Measurements from ENCODE around the gene PLAC1.

The PLAC1 gene

DNA sequence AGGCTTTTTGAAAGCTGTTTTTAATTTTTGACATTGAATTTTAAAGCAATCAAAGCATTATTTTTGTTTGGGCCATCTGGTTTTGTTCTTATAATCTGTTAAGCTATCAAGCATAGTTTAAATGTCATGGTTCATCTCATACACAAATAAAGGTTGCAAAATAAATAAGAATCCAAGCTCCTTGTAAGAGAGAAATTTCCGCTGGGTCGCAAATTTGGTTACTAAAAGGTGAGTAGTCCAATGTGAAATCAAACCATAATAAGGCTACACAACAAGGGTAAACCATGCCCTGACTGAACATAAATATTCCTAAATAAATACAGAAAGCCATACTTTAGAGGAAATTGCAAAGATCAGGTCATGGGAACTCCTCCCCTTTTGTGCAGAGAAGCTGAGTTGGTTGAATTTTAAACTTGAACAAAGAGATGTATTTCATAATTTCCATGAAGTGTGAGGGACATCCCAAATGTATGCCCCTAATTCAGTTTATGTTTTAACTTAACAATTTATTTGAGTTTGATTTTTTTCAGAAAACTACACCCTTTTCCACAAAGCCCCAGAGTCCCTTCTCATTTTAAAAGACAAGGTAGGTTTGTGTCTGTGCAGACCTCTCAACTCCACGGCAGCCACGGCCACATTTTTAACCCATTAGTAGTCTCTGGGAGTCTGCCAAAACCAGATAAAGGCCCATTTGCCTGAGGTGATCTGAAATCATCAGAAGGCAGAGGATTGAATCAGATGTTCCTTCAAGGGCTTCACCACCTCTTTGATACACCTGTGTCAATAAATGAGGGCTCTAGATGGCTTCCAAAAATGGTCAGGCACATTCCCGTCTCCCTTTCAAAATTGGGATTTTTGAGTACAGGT is 85.2 kb downstream of the PLAC1 start:
- DNase-seq, result no peak

DNA sequence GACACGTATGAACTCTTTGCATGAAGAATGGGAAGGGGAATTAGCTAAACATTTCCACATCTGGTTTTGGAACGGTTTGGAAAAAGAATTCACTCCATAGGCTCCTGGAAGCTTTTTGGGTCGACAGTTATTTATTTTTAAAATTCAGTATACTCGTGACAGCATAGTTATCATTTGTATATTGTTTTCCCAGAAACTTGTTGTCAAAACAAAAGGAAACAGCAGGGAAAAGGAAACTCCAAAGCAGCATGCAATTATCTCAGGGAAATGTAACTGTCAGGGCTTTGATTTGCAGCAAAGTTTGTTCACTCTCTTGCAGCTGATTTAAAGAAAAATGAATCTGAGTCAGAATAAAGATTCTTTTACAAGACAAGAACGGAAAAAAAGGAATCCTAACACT is 86.5 kb downstream of the PLAC1 start:
- DNase-seq, result no peak

DNA sequence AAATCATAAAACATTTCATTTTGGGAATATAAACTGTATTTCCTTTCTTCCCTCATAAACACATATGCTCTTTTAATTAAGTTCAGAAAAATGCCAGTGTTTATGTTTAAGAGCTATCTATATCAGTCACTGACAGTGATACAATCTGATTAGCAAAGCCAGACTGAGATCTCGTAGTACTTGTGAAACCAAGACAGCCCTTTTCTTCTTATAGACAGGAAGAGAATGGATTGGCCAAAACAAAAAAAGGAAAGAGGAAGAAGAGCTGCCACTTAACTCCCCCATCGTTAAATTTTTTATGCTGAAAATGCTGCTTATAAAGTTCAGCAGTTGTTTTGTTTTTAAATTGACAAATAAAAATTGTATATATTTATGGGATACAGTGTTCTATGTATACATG is 87.4 kb downstream of the PLAC1 start:
- no peak for DNase-seq

DNA sequence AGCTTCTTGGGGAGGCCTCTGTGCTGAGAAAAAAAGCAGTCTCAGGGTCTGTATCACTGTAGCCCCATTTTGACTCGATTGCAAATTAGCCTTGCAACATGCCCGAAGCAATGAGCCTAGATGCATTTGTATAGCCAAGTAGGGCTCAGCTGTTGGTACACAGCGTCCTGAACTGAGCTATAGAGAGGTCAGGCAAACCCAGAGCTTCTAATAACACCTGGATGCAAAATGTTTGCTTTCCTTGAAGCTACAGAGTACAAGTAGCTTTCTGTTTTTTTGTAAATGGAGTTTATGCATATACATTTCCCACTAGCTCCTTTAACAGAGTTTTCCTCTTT is 87.8 kb downstream of the PLAC1 start:
- DNase-seq, result peak; percentile 18

DNA sequence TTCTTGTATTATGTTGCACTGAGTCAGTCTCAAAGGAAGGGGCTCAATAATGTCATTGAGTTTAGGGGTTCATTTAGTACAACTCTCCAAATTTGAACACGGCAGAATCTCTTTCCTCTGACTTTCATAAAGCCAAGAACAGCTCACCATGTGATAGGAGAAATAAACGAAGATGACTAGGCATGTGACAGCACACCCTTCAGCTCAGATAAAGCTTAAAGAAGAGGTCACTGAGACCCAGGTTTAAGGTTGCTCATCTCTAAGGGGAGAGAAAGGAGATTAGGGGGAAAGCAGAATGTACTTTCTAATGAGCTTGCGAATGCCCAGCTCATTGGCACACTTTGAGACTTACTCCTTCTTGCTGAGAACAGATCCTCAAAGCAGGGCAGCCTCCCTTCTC is 89.0 kb downstream of the PLAC1 start:
- no peak for DNase-seq

DNA sequence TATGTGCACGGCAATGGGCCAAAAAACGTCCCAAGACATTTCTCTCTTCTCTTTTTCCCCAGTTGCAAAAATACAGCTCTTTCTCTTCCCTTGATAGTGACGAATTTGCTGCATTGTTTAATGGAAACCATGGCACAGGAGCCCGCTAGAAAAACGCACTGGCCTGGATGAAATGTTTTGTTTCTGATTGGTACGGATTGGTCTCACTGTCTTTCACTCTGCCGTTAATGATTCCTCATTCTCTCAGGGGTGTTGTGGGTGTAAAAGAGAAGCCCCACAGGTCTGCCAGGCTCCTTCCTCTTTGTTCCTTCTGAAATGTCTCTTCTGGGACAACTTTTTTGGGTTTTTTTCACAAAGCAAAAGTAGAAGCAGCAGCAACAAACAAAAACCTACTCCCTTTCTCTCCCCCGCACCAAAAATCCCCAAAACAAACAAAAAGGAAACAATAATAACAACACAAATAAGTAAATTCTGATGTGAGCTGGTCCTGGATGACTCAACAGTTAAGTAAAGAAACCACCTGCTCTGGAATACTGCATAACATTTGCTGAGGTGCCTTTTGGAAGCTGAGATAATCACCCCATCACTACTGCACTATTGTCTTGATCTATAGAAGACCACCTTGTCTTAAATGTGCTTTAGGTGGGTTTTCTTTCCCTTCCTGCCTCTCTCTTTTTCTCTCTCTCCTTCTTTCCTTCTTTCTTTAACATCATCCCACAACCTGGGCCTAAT is 89.8 kb downstream of the PLAC1 start:
- no peak for DNase-seq

DNA sequence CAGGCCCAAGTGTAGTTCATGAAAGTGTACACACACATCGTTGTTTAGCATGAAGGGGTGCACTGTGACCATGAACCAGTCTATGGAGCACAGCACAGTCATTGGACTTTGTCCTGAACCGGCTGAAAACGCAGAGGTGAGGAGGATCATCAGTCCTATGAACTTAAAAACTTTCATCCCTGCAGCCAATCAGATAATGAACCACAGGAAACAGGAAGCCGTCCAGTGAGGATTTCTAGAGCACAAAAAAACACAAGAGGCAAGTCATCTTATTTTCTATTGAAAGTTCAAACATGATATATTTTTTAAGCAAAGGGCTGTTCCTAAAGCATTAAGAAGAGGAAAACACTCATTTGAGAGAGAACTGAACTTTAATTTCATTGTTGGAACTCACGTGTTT is 91.8 kb downstream of the PLAC1 start:
- no peak for DNase-seq

DNA sequence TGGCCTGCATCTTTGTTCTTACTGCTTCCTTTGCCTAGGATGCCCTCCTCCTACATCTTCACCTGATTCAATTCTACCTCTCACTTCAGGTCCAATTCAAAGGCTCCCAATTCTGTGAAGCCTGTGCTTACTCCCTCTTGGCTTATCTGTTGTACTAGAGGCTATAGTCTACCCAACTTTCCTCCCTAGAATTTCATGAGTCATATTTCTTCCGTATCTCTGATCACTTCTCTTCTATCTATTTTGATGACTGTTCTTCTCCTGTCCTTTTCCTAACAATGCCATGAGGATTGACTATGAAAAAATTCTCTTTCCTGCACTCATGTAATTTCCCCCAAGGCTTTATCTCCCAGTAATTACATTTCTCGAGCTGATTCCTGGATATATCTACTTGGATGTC is 96.3 kb downstream of the PLAC1 start:
- DNase-seq, result no peak

DNA sequence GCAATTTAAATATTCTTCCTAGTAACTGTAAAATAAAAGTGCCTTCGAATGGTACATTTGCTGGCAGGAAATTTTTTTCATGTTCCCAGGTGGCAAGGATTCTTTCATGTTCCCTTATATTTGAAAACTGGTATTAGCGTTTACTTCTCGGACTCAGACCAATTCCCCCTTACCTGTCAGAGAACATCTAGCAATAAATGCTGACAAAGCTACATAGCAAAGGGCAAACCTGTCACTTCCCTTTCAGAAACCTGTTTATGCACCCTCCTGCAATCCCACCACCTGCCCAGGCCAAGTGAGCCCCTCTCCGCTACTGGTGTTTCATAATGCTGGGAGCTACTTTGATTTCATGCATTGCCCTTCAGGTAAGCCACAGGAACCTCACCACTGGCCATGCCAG is 100.1 kb downstream of the PLAC1 start:
- no peak for DNase-seq

DNA sequence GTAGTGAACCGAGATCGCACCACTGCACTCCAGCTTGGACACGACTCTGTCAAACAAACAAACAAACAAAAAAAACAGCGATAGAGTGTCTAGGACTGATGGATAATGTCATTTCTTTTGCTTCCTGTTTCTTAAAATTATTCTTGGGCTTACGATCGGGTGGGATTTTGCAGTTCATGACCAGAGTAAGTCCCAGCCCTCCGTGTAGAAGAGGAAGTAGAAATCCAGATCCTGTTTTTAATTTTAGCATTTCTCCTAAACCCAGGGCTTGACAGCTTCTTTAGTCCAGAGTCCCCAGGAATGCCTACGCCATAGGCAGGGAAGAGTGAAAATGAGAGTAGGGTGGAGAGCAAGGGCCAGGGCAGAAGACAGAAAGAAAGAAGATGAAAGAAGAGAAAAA is 104.0 kb downstream of the PLAC1 start:
- no peak for DNase-seq

DNA sequence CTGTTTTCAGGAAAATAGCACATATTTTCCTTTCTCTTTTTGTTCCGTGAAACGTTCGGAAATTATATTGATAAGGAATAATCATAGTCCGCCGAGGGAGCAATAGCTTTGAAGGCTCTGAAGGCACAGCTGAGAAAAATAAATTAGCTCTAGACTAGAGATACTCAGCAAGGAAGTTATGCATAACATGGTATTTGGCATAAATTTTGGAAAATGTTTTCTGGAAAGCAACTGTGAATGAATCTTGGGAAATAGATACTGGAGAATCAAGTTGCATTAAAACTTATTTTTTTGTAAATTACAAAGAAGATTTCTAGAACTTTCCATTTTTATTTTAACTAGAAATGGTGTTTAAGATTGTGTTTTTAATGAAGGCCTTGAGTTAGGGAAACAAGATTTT is 105.9 kb downstream of the PLAC1 start:
- no peak for DNase-seq

DNA sequence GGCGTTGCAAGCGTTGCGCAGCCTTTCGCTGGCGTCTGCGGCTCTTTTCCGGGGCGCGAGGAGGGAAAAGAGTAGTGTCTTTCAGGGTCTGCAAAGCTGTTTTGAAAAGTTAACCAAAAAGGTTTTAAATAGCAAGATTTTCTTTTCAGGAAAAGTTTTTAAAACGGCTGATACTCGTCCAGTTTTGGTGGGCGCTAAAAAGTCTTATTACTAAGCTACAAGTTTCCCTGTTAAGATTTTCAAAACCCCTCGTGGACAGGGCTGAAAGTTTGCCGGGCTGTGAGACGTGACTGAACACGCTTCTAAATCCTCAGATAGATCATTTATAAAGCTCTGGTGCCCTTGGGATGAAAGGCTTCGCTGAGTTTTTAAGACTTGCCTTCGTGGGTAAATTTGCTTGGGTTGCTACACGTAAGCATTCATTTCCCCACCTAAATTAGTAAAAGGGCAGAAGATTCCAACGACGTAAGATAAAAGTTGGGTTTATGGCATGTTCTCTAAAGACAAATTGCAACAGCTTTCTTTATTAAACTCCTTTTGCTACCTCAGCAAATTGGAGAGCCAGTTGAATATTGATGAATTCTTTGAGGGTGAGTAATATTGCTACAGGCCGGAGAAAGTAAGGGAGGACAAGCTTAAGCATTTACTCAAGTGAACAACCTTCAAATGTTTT is 106.8 kb downstream of the PLAC1 start:
- no peak for DNase-seq

DNA sequence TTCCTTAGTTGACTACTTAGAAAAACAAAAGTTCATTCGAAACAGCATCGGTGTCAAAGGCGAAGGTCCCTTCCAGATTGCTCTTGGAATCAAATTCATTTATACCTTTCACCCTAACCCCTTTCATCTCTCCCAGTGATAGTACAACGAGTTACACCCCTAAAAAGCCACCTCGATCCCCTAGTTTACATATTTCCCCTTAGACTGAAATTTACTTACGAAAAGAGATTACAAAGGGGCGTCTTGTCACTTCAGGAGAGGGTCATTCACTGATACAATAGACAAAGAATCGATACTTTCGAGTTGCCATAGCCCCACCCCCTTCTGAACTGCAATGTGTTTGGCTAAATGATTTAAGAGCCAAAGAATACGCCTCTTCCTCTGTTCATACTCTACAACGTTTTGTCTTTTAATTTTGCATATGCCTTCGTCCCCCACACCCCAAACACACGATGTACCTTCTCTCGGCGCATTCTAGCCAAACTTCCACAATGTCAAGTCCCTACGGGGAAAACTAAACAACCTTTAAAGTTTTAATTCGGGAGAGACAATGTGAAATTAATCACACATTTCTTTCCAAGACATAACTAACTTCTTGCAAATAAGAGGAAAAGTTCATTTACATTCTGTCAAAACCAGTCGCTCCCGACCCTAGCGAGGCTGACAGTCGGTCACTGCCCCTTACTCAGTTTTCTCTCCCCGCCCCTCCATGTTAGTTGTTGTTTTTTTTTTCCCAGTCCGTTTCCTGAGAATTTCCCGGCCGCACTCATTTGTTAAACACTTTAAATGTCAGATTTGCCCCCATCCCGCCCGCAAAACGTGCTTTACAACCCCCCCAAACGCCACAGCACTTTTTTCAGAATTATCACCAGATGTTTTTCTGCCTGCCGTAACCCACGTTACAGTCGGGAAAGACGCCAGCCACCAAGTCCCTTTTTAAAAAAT is 109.7 kb downstream of the PLAC1 start:
- no peak for DNase-seq

DNA sequence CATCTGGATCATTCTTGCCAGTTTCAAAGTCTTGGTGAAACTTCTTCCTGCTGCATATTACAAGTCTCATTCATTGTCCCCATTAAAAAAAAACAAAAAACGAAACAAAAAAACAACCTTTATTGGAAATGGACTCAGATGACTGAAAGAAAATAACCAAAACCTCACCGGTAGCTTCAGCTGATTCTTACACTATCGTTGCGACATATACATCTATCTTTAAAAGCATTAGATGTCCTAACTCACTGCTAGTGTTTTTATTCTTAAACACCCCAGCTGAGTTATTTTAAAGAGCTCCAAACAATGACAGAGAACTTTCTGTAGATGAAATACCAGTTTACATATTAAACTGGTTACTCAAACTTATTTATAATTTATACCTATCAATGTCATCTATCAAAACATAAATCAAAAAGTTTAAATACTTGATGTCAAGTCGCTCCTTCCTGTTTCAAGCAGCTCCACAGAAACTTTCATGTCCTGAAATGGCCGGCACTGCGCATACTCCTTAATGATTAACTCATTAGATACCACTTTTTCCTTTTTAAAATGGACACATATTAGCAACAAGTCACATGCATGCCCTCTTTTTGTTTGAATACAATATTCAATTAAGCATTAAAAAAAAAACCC is 111.1 kb downstream of the PLAC1 start:
- DNase-seq, result no peak

DNA sequence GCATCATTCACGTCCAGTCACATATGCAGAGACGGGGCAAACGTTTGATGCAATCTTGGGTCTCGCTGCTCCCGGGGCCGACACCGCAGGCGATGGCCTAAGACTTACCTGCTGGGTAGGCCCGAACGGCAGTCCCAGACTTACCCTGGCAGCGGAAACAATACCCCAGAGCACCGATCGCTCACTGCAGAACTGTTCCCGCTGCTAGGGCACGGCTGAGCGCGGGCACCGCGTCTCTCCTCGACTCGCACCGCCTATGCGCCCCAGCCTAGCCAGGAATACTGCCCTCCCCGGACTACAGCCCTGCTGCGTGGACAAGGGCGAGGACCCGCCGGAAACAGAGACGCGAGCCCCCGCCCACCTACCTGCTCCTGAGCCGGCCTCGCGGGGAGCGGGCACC is 112.1 kb downstream of the PLAC1 start:
- DNase-seq, result no peak

DNA sequence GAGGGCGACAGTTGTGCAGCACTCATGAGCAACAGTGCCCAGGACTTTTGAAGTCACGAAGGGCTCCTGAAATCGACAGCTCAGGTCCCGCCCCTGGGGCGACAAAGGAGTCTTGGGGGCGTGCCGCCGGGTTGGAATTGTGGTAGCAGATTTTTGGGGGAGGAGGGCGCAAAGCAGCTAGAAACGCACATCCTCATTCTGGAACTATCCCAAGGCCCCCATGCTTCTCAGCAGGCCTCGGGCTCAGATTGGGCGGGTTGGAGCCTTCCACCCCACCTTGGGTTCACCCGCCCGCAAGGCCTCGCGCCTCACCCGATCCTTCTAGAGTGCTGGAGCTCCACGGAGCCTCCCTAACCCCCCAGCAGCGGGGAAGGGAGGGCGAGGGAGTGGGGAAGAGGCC is 112.8 kb downstream of the PLAC1 start:
- peak; percentile 71 for DNase-seq

DNA sequence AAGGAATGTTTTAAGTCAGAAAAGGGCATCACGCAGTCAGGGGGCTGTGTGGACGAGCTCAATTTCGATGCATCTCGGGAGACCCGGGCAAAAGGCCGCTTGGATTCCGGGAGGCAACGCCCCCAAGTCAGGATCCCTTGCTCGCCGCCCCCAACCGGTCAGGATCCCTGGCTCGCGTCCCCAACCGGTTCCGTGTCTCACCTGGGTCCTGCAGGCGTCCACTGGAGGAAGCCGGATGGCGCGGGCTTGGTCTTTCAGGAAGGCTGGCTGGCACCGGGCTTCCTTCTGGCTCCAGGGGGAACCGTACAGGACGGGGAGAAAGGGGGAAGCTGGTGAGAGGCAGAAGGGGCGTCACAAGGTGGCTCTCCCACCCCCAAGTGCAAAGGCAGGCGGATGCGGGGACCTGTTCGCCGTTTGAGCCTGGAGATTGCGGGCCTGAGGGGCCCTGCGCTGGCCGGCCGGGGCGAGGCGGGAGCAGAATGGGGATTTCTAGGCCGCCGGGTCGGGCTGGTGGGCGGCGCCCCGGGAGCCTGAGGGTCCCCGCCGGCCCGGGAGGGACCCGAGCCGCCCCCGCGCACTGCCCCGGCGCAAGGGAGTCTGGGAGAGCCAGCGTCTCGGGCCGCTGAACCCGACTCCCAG is 113.6 kb downstream of the PLAC1 start:
- peak; percentile 64 for DNase-seq

DNA sequence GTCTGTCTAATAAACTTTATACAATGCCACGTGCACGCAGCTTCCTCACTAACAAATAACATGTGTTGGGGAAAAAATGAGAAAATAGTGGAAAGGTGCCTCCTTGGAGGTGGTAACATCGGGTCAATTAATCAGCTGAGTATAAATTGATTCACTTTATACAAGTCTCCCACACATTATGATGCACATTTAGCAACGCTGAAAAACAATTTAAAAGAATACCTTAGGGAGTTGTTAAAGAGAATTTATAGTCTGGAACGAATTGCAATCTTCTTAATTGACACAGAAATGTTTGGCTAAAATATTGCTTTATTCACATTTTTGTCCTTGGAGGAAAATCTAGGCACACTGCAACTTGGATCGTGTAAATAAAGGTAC is 114.1 kb downstream of the PLAC1 start:
- DNase-seq, result no peak

DNA sequence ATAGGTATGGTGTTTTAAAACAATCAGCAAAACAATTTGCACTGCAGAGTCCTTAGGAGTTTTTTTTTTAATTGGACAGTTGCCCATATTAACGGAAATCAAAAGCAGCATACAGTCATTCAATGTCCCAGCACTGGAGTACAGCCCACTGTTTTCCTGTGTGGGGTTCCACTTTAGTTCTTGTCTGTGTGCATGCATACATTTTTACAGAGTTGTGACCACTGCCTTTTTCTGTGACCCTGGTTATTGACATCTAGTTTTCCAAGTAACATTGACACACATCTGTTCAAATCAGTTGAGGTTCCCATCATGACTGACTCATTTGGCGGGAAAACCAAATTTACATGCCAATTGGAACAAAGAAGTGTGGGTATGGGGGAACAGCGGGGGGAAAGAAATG is 115.0 kb downstream of the PLAC1 start:
- DNase-seq, result no peak

DNA sequence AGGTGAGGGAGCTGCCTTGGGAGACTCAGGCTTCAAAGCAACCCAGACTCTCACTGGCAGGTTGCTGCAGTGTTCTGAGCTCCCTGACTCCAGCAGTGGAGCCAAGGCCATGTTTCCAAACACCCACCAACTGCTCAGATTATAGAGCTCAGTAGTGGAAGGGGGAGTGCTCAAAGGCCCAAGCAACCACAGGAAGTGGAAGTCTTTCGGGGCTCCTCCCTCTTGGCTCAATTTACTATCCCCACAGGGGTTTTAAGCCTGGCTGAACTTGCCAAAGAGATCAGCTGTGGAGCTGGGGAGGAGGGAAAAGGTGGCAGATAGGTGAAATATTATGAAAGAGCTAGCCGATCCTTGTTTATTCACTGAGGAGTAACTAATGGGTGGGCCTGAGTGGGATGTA is 115.8 kb downstream of the PLAC1 start:
- peak; percentile 84 for DNase-seq

DNA sequence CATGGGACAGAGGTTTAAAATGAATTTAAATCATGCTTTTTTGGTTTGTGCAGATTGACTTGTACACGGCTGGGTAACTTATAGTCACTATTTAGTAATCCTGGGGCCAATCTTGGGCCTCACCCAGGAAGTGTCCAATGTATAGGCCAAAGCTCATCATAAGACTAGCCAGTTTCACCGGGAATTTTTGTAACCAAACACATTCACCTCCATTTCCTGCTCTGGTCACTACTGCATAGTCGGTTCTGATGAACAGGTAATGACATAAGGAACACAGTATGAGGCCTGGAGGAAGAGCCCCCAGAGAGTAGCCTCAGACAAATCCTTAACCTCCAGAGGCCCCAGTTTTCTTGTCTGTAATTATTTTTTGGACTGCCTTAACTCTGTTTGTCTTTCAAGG is 116.4 kb downstream of the PLAC1 start:
- DNase-seq, result no peak

DNA sequence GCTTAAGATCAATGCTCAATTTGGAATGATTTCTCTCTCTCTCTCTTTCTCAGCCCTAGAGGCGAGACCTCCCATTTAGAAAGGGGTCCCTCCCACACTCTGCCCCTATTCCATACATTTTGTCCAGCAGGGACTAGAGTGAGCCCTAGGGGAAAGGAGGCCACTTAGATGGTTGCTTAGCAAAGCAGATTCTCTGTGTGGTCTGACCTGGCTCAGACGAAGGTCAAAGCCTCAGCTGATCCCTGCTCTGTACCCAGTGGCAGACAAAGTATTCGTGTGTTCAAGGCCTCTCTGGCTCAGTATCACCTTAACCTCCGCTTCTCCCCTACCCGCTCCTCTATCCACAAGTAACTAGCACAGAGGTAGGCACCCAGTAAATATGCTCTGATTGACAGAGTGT is 120.0 kb downstream of the PLAC1 start:
- DNase-seq, result no peak
